ENCODE data around the gene ZNF677.
"Not testable (repeated sequence)": the region's sequence is repeated elsewhere in the genome, so short reads cannot be mapped to it uniquely, and the experiment has no call there.

The ZNF677 gene

DNA sequence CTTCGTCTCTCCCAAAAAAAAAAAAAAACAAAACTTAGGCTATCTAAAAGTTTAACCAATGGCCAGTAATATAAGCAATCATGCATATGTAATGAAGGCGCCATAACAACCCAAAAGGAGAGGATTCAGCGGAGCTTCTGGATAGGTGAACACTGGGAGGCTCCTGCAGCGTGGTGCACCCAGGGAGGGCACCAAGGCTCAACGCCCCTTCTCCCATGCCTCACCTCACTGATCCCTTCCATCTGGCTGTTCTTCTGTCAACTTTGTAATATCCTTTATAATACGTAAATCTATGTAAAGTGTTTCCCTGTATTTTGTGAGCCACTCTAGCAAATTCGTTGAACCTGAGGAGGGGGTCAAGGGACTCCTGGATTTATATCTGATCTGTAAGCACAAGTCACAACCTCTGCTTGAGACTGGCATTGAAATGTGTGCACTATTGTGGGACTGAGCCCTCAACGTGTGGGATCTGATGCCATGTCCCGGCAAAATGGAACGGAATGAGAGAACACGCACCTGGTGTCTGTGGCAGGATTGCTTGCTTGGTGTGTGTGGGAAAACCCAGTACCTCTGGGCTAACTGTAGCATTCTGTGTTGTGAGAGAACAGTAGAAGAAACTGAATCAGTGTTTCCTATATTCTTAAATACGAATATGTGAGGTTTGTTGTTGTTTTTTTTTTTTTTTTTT lies 61.0 kb downstream of the ZNF677 start:
- no peak for DNase-seq (ENCODE audit: low spot score)

DNA sequence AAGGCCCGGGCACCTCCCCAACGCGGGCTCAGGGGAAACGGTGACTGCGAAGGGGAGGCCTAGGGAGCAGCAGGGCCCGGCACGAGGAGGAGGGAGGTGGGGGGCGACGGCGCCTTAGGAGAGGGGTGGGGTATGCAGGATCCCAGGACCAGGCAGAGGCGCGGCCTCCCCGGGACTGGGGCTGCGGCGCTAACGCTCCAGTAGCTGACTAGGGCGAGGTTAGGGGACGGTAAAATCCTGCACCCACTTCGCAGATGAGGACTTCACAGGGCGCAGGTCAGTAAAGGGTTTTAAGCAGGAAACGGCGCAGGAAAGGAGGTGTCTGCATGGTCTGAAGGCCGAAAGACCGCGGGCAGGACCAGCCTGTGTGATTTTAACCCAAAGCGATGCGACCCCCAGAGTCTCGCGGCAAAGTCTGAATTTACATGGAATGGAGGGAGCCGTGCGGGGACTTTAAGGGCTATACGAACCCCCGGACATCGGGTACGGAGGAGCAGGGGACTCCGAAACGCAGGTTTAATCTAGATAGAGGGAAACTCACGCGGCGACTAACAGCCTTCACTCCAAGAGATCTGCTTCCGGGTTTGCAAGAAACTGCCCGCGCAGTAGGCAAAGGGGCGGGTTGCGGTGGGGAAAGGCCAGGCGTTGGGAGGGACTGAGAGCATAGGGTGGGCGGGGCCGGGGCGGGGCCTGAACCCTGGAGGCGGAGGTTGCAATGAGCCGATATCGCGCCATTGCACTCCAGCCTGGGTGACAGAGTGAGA lies 61.7 kb downstream of the ZNF677 start, which contains the start of gene ZNF665:
TSS of gene ZNF665 (minus strand) at position 588 of the 764 bp plus-strand sequence. CDS start 10,460 bp downstream, outside the sequence.
- peak; percentile 90 for DNase-seq (ENCODE audit: low spot score)

DNA sequence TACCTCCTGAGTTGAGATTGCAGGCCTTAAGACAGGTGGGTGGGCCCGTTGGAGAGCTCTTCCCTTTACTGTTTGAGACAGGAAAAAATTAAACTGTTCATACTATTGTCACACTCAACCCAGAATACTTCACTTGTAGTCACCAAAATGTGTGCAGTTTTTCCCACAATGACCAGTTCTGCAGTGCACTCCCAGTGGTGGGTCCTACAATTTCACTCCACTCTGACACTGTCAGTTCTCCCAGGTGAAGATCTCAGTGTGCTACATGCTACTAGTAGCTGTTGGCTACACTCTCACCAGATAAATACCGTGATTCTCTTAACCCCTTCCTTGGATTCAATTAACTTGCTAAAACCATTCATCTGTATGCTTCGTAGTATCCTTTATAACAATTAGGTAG lies 64.4 kb downstream of the ZNF677 start:
- no peak for DNase-seq (ENCODE audit: low spot score)

DNA sequence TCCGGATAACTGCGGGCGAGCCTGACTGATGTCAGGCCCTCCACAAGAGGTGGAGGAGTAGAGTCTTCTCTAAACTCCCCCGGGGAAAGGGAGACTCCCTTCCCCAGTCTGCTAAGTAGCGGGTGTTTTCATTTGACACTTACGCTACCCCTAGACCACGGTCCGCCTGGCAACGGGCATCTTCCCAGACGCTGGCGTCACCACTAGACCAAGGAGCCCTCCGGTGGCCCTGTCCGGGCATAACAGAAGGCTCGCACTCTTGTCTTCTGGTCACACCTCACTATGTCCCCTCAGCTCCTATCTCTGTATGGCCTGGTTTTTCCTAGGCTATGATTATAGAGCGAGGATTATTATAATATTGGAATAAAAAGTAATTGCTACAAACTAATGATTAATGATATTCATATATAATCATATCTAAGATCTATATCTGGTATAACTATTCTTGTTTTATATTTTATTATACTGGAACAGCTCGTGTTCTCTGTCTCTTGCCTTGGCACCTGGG lies 64.9 kb downstream of the ZNF677 start:
- DNase-seq (ENCODE audit: low spot score): not testable (repeated sequence)

Data from hepatic stellate cell (primary cell).